ENCODE results near the gene RTL10. TPM values are rescaled to one million over a fixed set of nuclear protein-coding genes. Genes with fewer than 3 reads are reported as not detected.

Gene RTL10
- polyA plus RNA-seq, 2 of the 4 experiments (the other 2 are of a cell fraction), result 4.4 to 5.1 TPM

DNA sequence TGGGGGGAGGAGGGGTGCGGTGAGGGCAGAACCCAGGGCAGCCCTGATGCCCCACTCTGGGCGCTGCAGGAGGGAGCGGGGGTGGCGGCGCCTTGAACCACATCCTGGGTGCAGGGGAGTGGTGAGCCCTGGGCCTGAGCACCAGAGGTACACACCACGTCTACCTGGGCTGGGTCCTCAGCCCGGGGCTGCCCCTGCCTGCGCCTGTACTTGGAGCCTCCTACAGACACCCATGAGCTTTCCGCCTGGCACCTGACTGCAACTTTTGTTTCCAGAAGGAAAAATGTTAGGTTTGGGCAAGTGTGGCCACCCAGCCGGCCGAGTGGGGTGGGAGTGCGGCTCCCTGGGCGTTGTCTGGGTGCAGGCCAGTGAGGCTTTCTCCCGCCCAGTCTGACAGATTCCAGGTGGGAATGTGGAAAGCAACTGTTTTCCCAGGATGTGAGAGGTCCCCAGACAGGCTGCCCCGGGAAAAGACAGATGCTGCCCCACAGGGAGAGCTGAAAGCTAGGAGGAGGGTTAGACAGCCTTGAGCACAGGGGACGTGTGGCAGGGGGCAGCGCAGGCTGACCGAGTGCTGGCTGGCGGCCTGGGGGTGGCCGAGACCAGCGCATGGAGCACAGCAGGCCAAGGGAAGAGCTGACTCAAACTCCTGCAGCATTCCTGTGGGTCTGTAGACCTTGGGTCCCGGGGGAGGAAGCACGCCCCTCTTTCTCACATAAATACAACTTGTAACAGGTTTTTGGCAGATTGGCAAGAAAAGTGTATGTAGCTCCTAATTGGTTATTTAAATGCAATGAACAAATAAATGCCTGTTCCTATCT lies 44.1 kb downstream of the RTL10 start:
- no peak overlapping the region for H3K4me2 ChIP-seq
- FAIRE-seq, result no peak

DNA sequence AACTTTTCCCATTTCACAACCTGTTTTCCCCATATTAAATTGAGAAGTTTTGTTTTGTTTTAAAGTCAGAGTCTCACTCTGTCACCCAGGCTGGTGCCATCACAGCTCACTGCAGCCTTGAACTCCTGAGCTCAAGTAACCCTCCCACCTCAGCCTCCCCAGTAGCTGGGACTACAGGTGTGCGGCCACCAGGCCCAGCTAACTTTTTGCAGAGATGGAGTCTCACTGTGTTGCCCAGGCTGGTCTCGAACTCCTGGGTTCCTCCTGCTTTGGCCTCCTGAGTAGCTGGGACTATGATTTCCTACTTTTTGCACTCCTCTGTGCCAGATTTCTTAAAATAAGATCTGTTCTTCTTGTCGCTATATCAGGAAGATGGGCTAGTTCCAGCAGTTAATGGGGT lies 44.9 kb downstream of the RTL10 start:
- no peak for ATAC-seq
- no peak overlapping the region for H3K27ac ChIP-seq
- no peak overlapping the region for H3K4me2 ChIP-seq
- FAIRE-seq, result no peak
- CTCF ChIA-PET, result interaction anchor here (1.6 to 3.5 kb wide), 2 partner anchors 79 to 101 kb away, joined by 4 to 11 read pairs; no protein-coding TSS in a partner anchor
- DNase-seq (ENCODE audit: low read depth in 1 of 2, low spot score in 1 of 2), result no peak
- no peaks in the 10 kb centered on the region for H3K9me3 ChIP-seq
- H3K4me3 ChIP-seq, result no peak overlapping the region
- no peak for TF ChIP-seq RAD21 (conservative IDR thresholded peaks at IDR 0.05 in 1 of 2, IDR thresholded peaks at IDR 0.05 in 1 of 2)
- no peak for TF ChIP-seq JUN (IDR thresholded peaks at IDR 0.05)
- TF ChIP-seq, protein P1, sequence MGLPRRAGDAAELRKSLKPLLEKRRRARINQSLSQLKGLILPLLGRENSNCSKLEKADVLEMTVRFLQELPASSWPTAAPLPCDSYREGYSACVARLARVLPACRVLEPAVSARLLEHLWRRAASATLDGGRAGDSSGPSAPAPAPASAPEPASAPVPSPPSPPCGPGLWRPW (IDR thresholded peaks at IDR 0.05), result no peak
- H3K4me1 ChIP-seq, result peaks cover 15% of the 10 kb centered on the region
- WGBS (ENCODE audit: missing lambda C conversion rate), result 100% methylated on average over 3 of the region's 3 CpGs
- POLR2A ChIA-PET, result no interaction called here

More for the DNA sequence above, 44.1 kb downstream of the RTL10 start:
- 91% methylated on average over 22 of the region's 23 CpGs for WGBS (ENCODE audit: missing lambda C conversion rate)
- H3K9me3 ChIP-seq, result no peaks in the 10 kb centered on the region
- H3K27ac ChIP-seq, result no peak overlapping the region
- ChIA-PET POLR2A (no interaction called here), CTCF (interaction anchor here (1.6 to 3.5 kb wide), 2 partner anchors 80 to 100 kb away, joined by 4 to 11 read pairs; no protein-coding TSS in a partner anchor)
- H3K4me1 ChIP-seq, result peaks cover 15% of the 10 kb centered on the region
- H3K4me3 ChIP-seq, result no peak overlapping the region
- ATAC-seq, result no peak
- DNase-seq (ENCODE audit: low read depth in 1 of 2, low spot score in 1 of 2), result no peak
- TF ChIP-seq FOSB (CRISPR knock-in tag; IDR thresholded peaks at IDR 0.05) (no peak), RARB (CRISPR knock-in tag; IDR thresholded peaks at IDR 0.05) (no peak), JUNB (IDR thresholded peaks at IDR 0.05) (no peak), EHF (CRISPR knock-in tag; IDR thresholded peaks at IDR 0.05) (no peak), RNF2 (IDR thresholded peaks at IDR 0.05; ENCODE audit: borderline replicate concordance, low read depth) (no peak), PHF8 (IDR thresholded peaks at IDR 0.05; ENCODE audit: borderline replicate concordance, low read depth) (no peak), GATA3 (IDR thresholded peaks at IDR 0.05; ENCODE audit: borderline replicate concordance) (no peak), EHMT2 (IDR thresholded peaks at IDR 0.05; ENCODE audit: low read depth) (no peak), MYC (IDR thresholded peaks at IDR 0.05; ENCODE audit: borderline replicate concordance, low read length) (no peak), SMC3 (IDR thresholded peaks at IDR 0.05) (no peak), HOXA7 (CRISPR knock-in tag; IDR thresholded peaks at IDR 0.05) (no peak), MAZ (IDR thresholded peaks at IDR 0.05; ENCODE audit: borderline replicate concordance, low read depth, low read length) (no peak), RAD21 (conservative IDR thresholded peaks at IDR 0.05 in 1 of 2, IDR thresholded peaks at IDR 0.05 in 1 of 2) (no peak), BHLHE40 (IDR thresholded peaks at IDR 0.05; ENCODE audit: low read depth, low read length) (no peak), ZC3H11A (IDR thresholded peaks at IDR 0.05) (no peak), POLR2AphosphoS2 (conservative IDR thresholded peaks at IDR 0.05; ENCODE audit: low read length) (no peak), TFCP2L1 (CRISPR knock-in tag; IDR thresholded peaks at IDR 0.05) (no peak)
- TF ChIP-seq, protein P2, sequence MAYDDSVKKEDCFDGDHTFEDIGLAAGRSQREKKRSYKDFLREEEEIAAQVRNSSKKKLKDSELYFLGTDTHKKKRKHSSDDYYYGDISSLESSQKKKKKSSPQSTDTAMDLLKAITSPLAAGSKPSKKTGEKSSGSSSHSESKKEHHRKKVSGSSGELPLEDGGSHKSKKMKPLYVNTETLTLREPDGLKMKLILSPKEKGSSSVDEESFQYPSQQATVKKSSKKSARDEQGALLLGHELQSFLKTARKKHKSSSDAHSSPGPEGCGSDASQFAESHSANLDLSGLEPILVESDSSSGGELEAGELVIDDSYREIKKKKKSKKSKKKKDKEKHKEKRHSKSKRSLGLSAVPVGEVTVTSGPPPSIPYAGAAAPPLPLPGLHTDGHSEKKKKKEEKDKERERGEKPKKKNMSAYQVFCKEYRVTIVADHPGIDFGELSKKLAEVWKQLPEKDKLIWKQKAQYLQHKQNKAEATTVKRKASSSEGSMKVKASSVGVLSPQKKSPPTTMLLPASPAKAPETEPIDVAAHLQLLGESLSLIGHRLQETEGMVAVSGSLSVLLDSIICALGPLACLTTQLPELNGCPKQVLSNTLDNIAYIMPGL (CRISPR knock-in tag; IDR thresholded peaks at IDR 0.05; ENCODE audit: borderline replicate concordance), result no peak

DNA sequence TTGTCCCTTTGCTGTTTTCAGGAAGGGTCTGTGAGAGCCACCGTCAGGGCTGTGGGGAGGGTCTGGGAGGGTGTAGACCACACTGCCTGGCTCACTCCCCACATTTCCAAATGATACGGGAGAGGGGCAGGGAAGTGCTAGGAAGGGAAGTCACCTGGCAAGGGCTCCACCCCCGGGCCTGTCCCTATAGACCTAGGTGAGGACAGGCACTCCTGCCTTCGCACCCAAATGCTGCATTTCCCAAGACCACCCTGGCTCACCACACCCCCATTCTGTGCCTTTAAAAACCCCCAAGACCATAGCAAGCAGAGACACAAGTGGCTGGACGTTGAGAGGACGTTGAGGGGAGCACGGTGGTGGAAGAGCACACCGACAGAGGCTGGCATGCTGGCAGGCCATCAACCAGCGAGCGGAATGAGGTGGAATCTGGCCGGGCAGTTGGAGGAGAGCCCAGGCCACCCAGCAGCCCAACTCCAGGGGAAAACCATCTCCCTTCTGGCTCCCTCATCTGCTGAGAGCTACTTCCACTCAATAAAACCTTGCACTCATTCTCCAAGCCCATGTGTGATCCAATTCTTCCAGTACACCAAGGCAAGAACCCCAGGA lies 45.7 kb downstream of the RTL10 start:
- Histone ChIP-seq H3K4me3 (no peak overlapping the region), H3K4me2 (no peak overlapping the region), H3K4me1 (peaks cover 15% of the 10 kb centered on the region), H3K9me3 (no peaks in the 10 kb centered on the region), H3K27ac (no peak overlapping the region)
- ChIA-PET POLR2A (no interaction called here), CTCF (interaction anchor here (0.8 to 3.5 kb wide), 2 partner anchors 78 to 108 kb away, joined by 3 to 11 read pairs; no protein-coding TSS in a partner anchor)
- WGBS (ENCODE audit: missing lambda C conversion rate), result 75% methylated on average over 10 of the region's 11 CpGs
- FAIRE-seq (no peak), ATAC-seq (no peak), DNase-seq (ENCODE audit: low read depth in 1 of 2, low spot score in 1 of 2) (no peak)
- TF ChIP-seq MAZ (IDR thresholded peaks at IDR 0.05; ENCODE audit: borderline replicate concordance, low read depth, low read length), result no peak
- no peak for TF ChIP-seq RCOR1 (IDR thresholded peaks at IDR 0.05; ENCODE audit: low read depth, low read length)
- TF ChIP-seq RFX5 (IDR thresholded peaks at IDR 0.05), result no peak
- TF ChIP-seq, protein P3, sequence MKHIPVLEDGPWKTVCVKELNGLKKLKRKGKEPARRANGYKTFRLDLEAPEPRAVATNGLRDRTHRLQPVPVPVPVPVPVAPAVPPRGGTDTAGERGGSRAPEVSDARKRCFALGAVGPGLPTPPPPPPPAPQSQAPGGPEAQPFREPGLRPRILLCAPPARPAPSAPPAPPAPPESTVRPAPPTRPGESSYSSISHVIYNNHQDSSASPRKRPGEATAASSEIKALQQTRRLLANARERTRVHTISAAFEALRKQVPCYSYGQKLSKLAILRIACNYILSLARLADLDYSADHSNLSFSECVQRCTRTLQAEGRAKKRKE (CRISPR knock-in tag; IDR thresholded peaks at IDR 0.05; ENCODE audit: low read depth), result no peak
- TF ChIP-seq POLR2AphosphoS2 (conservative IDR thresholded peaks at IDR 0.05; ENCODE audit: low read length), result no peak
- TF ChIP-seq, protein P4, sequence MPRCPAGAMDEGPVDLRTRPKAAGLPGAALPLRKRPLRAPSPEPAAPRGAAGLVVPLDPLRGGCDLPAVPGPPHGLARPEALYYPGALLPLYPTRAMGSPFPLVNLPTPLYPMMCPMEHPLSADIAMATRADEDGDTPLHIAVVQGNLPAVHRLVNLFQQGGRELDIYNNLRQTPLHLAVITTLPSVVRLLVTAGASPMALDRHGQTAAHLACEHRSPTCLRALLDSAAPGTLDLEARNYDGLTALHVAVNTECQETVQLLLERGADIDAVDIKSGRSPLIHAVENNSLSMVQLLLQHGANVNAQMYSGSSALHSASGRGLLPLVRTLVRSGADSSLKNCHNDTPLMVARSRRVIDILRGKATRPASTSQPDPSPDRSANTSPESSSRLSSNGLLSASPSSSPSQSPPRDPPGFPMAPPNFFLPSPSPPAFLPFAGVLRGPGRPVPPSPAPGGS (IDR thresholded peaks at IDR 0.05), result no peak
- TF ChIP-seq HEYL (CRISPR knock-in tag; IDR thresholded peaks at IDR 0.05), result no peak
- TF ChIP-seq BHLHE40 (IDR thresholded peaks at IDR 0.05; ENCODE audit: low read depth, low read length), result no peak
- TF ChIP-seq MYC (IDR thresholded peaks at IDR 0.05; ENCODE audit: borderline replicate concordance, low read length), result no peak
- TF ChIP-seq ZSCAN20 (CRISPR knock-in tag; IDR thresholded peaks at IDR 0.05), result no peak
- no peak for TF ChIP-seq FOSB (CRISPR knock-in tag; IDR thresholded peaks at IDR 0.05)
- no peak for TF ChIP-seq JUN (IDR thresholded peaks at IDR 0.05)
- no peak for TF ChIP-seq CEBPB (IDR thresholded peaks at IDR 0.05)
- no peak for TF ChIP-seq EP300 (IDR thresholded peaks at IDR 0.05)
- TF ChIP-seq ZFP36 (IDR thresholded peaks at IDR 0.05; ENCODE audit: borderline replicate concordance, partially characterized antibody), result no peak
